ENCODE data around the gene OLIG2.

DNA sequence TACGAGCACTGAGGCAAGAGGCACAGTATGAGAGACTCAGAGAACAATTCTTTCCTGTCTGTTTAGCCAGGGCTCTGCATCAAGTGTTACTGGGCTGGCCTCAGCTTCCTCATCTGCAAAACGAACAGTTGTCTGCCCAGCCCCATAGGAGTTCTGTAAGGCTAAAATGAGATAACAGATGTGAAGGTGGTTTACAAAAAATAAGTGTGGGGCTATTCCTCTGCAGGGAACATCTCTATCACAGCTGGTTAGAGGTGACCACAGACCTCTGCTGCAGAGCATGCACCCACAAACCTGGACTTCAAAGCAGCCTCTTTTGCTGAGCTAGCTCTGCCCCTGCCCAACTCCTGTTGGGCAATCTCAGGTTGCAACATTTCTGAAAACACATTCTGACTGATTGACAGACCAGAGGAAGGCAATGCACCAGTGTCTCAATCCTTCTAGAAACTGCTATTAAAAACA, 33.7 kb downstream of the OLIG2 start:
- TF ChIP-seq MYC (CRISPR knock-in tag; IDR thresholded peaks at IDR 0.05; ENCODE audit: borderline replicate concordance) (no peak), ZSCAN9 (CRISPR knock-in tag; IDR thresholded peaks at IDR 0.05; ENCODE audit: borderline replicate concordance) (no peak), KAT7 (CRISPR knock-in tag; IDR thresholded peaks at IDR 0.05; ENCODE audit: borderline replicate concordance) (no peak), MAZ (IDR thresholded peaks at IDR 0.05; ENCODE audit: borderline replicate concordance, low read depth, low read length) (no peak), MAZ (CRISPR knock-in tag; IDR thresholded peaks at IDR 0.05; ENCODE audit: low read depth) (no peak), ZSCAN29 (CRISPR knock-in tag; conservative IDR thresholded peaks at IDR 0.05) (no peak), POLR2AphosphoS5 (IDR thresholded peaks at IDR 0.05; ENCODE audit: low read depth, low read length) (no peak), EED (CRISPR knock-in tag; IDR thresholded peaks at IDR 0.05) (no peak)
- TF ChIP-seq, protein P1, sequence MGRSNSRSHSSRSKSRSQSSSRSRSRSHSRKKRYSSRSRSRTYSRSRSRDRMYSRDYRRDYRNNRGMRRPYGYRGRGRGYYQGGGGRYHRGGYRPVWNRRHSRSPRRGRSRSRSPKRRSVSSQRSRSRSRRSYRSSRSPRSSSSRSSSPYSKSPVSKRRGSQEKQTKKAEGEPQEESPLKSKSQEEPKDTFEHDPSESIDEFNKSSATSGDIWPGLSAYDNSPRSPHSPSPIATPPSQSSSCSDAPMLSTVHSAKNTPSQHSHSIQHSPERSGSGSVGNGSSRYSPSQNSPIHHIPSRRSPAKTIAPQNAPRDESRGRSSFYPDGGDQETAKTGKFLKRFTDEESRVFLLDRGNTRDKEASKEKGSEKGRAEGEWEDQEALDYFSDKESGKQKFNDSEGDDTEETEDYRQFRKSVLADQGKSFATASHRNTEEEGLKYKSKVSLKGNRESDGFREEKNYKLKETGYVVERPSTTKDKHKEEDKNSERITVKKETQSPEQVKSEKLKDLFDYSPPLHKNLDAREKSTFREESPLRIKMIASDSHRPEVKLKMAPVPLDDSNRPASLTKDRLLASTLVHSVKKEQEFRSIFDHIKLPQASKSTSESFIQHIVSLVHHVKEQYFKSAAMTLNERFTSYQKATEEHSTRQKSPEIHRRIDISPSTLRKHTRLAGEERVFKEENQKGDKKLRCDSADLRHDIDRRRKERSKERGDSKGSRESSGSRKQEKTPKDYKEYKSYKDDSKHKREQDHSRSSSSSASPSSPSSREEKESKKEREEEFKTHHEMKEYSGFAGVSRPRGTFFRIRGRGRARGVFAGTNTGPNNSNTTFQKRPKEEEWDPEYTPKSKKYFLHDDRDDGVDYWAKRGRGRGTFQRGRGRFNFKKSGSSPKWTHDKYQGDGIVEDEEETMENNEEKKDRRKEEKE (IDR thresholded peaks at IDR 0.05): no peak
- TF ChIP-seq, protein P2, sequence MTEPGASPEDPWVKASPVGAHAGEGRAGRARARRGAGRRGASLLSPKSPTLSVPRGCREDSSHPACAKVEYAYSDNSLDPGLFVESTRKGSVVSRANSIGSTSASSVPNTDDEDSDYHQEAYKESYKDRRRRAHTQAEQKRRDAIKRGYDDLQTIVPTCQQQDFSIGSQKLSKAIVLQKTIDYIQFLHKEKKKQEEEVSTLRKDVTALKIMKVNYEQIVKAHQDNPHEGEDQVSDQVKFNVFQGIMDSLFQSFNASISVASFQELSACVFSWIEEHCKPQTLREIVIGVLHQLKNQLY (CRISPR knock-in tag; IDR thresholded peaks at IDR 0.05): no peak
- TF ChIP-seq, protein P3, sequence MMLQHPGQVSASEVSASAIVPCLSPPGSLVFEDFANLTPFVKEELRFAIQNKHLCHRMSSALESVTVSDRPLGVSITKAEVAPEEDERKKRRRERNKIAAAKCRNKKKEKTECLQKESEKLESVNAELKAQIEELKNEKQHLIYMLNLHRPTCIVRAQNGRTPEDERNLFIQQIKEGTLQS (CRISPR knock-in tag; IDR thresholded peaks at IDR 0.05): no peak
- TF ChIP-seq, protein P4, sequence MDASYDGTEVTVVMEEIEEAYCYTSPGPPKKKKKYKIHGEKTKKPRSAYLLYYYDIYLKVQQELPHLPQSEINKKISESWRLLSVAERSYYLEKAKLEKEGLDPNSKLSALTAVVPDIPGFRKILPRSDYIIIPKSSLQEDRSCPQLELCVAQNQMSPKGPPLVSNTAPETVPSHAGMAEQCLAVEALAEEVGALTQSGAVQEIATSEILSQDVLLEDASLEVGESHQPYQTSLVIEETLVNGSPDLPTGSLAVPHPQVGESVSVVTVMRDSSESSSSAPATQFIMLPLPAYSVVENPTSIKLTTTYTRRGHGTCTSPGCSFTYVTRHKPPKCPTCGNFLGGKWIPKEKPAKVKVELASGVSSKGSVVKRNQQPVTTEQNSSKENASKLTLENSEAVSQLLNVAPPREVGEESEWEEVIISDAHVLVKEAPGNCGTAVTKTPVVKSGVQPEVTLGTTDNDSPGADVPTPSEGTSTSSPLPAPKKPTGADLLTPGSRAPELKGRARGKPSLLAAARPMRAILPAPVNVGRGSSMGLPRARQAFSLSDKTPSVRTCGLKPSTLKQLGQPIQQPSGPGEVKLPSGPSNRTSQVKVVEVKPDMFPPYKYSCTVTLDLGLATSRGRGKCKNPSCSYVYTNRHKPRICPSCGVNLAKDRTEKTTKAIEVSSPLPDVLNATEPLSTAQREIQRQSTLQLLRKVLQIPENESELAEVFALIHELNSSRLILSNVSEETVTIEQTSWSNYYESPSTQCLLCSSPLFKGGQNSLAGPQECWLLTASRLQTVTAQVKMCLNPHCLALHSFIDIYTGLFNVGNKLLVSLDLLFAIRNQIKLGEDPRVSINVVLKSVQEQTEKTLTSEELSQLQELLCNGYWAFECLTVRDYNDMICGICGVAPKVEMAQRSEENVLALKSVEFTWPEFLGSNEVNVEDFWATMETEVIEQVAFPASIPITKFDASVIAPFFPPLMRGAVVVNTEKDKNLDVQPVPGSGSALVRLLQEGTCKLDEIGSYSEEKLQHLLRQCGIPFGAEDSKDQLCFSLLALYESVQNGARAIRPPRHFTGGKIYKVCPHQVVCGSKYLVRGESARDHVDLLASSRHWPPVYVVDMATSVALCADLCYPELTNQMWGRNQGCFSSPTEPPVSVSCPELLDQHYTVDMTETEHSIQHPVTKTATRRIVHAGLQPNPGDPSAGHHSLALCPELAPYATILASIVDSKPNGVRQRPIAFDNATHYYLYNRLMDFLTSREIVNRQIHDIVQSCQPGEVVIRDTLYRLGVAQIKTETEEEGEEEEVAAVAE (CRISPR knock-in tag; IDR thresholded peaks at IDR 0.05; ENCODE audit: borderline replicate concordance): no peak
- TF ChIP-seq, protein P5, sequence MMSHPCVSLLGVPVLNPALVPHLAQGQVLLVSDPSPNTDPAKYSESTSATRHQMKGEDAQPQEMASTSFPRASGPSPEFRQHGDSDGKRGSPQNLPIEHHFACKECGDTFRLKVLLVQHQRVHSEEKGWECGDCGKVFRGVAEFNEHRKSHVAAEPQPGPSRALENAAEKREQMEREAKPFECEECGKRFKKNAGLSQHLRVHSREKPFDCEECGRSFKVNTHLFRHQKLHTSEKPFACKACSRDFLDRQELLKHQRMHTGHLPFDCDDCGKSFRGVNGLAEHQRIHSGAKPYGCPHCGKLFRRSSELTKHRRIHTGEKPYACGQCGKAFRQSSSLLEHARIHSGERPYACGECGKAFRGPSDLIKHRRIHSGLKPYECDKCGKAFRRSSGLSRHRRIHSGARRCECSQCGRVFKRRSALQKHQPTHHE (CRISPR knock-in tag; IDR thresholded peaks at IDR 0.05; ENCODE audit: borderline replicate concordance): no peak

All from HepG2 (cell line).